GM18909 (cell line): Measurements from ENCODE around the gene GADL1.

Experiments used
- ATAC-seq: cut with Tn5 transposase; IDR thresholded peaks from one replicate; pipeline ENCODE4 v1.9.1; 2021; ENCODE audit warnings: mild to moderate bottlenecking; ENCODE audit not compliant: unreplicated experiment, poor library complexity

Gene GADL1

GRCh38 chr3:30764891-30765290 is 129.6 kb downstream of the GADL1 start:
- no peak for ATAC-seq

- ATAC-seq: no peak
Measured at GRCh38 chr3:30764281-30764680, 130.2 kb downstream of the GADL1 start.

GRCh38 chr3:30761374-30761773 is 133.1 kb downstream of the GADL1 start:
- no peak for ATAC-seq

GRCh38 chr3:30760737-30761136 is 133.7 kb downstream of the GADL1 start:
- no peak for ATAC-seq

GRCh38 chr3:30760040-30760695 is 134.3 kb downstream of the GADL1 start:
- ATAC-seq: no peak

- ATAC-seq: no peak
Measured at GRCh38 chr3:30756218-30756617, 138.2 kb downstream of the GADL1 start.

GRCh38 chr3:30754426-30754825 is 140.0 kb downstream of the GADL1 start:
- no peak for ATAC-seq

GRCh38 chr3:30753766-30754165 is 140.7 kb downstream of the GADL1 start:
- ATAC-seq: no peak

- ATAC-seq: no peak
Measured at GRCh38 chr3:30752970-30753369, 141.5 kb downstream of the GADL1 start.

GRCh38 chr3:30752491-30752890 is 142.0 kb downstream of the GADL1 start:
- no peak for ATAC-seq

GRCh38 chr3:30751610-30752299 is 142.7 kb downstream of the GADL1 start:
- ATAC-seq: peak; percentile 67

GRCh38 chr3:30750967-30751366 is 143.5 kb downstream of the GADL1 start:
- ATAC-seq: no peak

- no peak for ATAC-seq
Measured at GRCh38 chr3:30749230-30749629, 145.2 kb downstream of the GADL1 start.

GRCh38 chr3:30747771-30748281 is 146.6 kb downstream of the GADL1 start:
- no peak for ATAC-seq

GRCh38 chr3:30743641-30744317 is 150.7 kb downstream of the GADL1 start:
- no peak for ATAC-seq

- no peak for ATAC-seq
Measured at GRCh38 chr3:30742796-30743619, 151.5 kb downstream of the GADL1 start.

- no peak for ATAC-seq
Measured at GRCh38 chr3:30741889-30742288, 152.6 kb downstream of the GADL1 start.

GRCh38 chr3:30738605-30739004 is 155.9 kb downstream of the GADL1 start:
- ATAC-seq: no peak

- no peak for ATAC-seq
Measured at GRCh38 chr3:30737743-30738499, 156.5 kb downstream of the GADL1 start.

- no peak for ATAC-seq
Measured at GRCh38 chr3:30733696-30734095, 160.8 kb downstream of the GADL1 start.
